Lung (tissue), 12 donors: ENCODE data around the gene ANK3. TPM values are rescaled to one million over a fixed set of nuclear protein-coding genes. Genes with fewer than 3 reads are reported as not detected.

ENCODE experiments used
- ATAC-seq: fragments of 200-7000 bp; cut with Tn5 transposase; one replicate; pipeline ENCODE4 v1.9.1; 2020; ENCODE audit warnings: moderate number of reproducible peaks; ENCODE audit not compliant: insufficient read depth, low FRiP score
- DNase-seq, 3 donors: peaks; one replicate each; pipeline ENCODE4 v3.0.0-alpha.2; 2013 to 2017
- H3K27ac ChIP-seq, 2 donors: one replicate each; pipeline ENCODE4 v1.5.1; 2013; ENCODE audit warnings: mild to moderate bottlenecking in 2 of 2, moderate library complexity in 2 of 2, control low read depth in 1 of 2, inconsistent platforms in 1 of 2, low read depth in 1 of 2, low read length in 1 of 2
- H3K27me3 ChIP-seq, 3 donors: one replicate each; pipeline ENCODE4 v1.5.1; 2013; ENCODE audit warnings: low read length in 2 of 3; ENCODE audit not compliant: control insufficient read depth in 3 of 3, insufficient read depth in 3 of 3
- H3K36me3 ChIP-seq, 4 donors: one replicate each; pipeline ENCODE4 v1.5.1; 2013; ENCODE audit warnings: low read length in 4 of 4, mild to moderate bottlenecking in 1 of 4, moderate library complexity in 1 of 4; ENCODE audit not compliant: control insufficient read depth in 4 of 4, insufficient read depth in 4 of 4
- H3K4me1 ChIP-seq, 5 donors: one replicate each; pipeline ENCODE4 v1.5.1; 2013; ENCODE audit warnings: low read length in 5 of 5, mild to moderate bottlenecking in 2 of 5, moderate library complexity in 1 of 5; ENCODE audit not compliant: control insufficient read depth in 5 of 5, insufficient read depth in 5 of 5
- H3K4me3 ChIP-seq: one replicate; pipeline ENCODE4 v1.5.1; 2013; ENCODE audit warnings: mild to moderate bottlenecking, control low read depth, moderate library complexity
- H3K9ac ChIP-seq, 2 donors: one replicate each; pipeline ENCODE4 v1.5.1; 2013; ENCODE audit warnings: low read length in 2 of 2, control low read depth in 1 of 2; ENCODE audit not compliant: insufficient read depth in 1 of 2
- H3K9me3 ChIP-seq, 4 donors: one replicate each; pipeline ENCODE4 v1.5.1; 2013; ENCODE audit warnings: low read length in 3 of 4, mild to moderate bottlenecking in 1 of 4, moderate library complexity in 1 of 4; ENCODE audit not compliant: control insufficient read depth in 4 of 4, insufficient read depth in 3 of 4
- CTCF ChIP-seq: IDR thresholded peaks from 2 replicates; pipeline ENCODE4 v1.5.1; 2012; ENCODE audit warnings: mild to moderate bottlenecking; ENCODE audit errors: control extremely low read depth, extremely low read depth
- WGBS, 2 donors: extraction: QIAGEN DNeasy Blood & Tissue Kit; methylation state at CpG; one replicate each; pipeline ENCODE4 v1.1.7; 2013; 5-methylcytosine and 5-hydroxymethylcytosine counted together
- polyA plus RNA-seq, 2 donors: library from polyadenylated mRNA; stranded (reverse); fragments of 200-250 nt; gene quantifications; one replicate each; pipeline ENCODE4 v1.2.1, GENCODE V29; 2013
- total RNA-seq, 2 donors: library from RNA; depleted of rRNA in 1 of 2; stranded (reverse); fragments of >200 nt in 1 of 2; gene quantifications; one replicate each; pipeline ENCODE4 v1.2.1, GENCODE V29; 2014 to 2021
- donor health status: control.
- donor health status: control.
- donor health status: Bipolar disorder and iron deficiency.
- donor health status: healthy.
- donor health status: DM: yes; HTN: yes; CAD: no.

The ANK3 gene
- total and polyA plus RNA-seq, 4 donors: 10.4 to 96.0 (median 46.4) TPM

GRCh38 chr10:60413306-60414012 lies 23.8 kb upstream of the ANK3 start:
- ATAC-seq: no peak

GRCh38 chr10:60410970-60411369 lies 21.3 kb upstream of the ANK3 start:
- no peaks in the 10 kb centered on the region for H3K4me1 ChIP-seq
- DNase-seq (no peak), ATAC-seq (no peak)
- no peak overlapping the region for H3K9ac ChIP-seq
- TF ChIP-seq CTCF: no peak
- no peaks in the 10 kb centered on the region for H3K27me3 ChIP-seq
- 90 to 93% methylated on average over 3 of the region's 3 CpGs for WGBS, 2 donors
- H3K9me3 ChIP-seq: no peaks in the 10 kb centered on the region
- no peaks in the 10 kb centered on the region for H3K36me3 ChIP-seq
- H3K27ac ChIP-seq: no peak overlapping the region
- no peak overlapping the region for H3K4me3 ChIP-seq

More at GRCh38 chr10:60413306-60414012, 23.8 kb upstream of the ANK3 start:
- no peak for TF ChIP-seq CTCF
- H3K27me3 ChIP-seq: no peaks in the 10 kb centered on the region
- DNase-seq: no peak
- H3K27ac ChIP-seq: no peak overlapping the region
- no peak overlapping the region for H3K4me3 ChIP-seq
- WGBS, 2 donors: 83 to 89% methylated on average over 2 of the region's 2 CpGs
- no peaks in the 10 kb centered on the region for H3K9me3 ChIP-seq
- no peak overlapping the region for H3K9ac ChIP-seq
- H3K36me3 ChIP-seq: no peaks in the 10 kb centered on the region
- H3K4me1 ChIP-seq: no peaks in the 10 kb centered on the region

- no peaks in the 10 kb centered on the region for H3K4me1 ChIP-seq
- H3K27me3 ChIP-seq: no peaks in the 10 kb centered on the region
- DNase-seq (no peak), ATAC-seq (no peak)
- H3K9ac ChIP-seq: no peak overlapping the region
- no peak overlapping the region for H3K4me3 ChIP-seq
- H3K27ac ChIP-seq: no peak overlapping the region
- no peak for TF ChIP-seq CTCF
- no peaks in the 10 kb centered on the region for H3K36me3 ChIP-seq
- 97 to 100% methylated on average over 2 of the region's 2 CpGs for WGBS, 2 donors
- no peaks in the 10 kb centered on the region for H3K9me3 ChIP-seq
Measured at GRCh38 chr10:60409202-60409601, 19.5 kb upstream of the ANK3 start.

GRCh38 chr10:60406182-60406581 lies 16.5 kb upstream of the ANK3 start:
- no peak for TF ChIP-seq CTCF
- ATAC-seq (no peak), DNase-seq (no peak)
- Histone ChIP-seq H3K4me1 (no peaks in the 10 kb centered on the region), H3K27ac (no peak overlapping the region), H3K27me3 (no peaks in the 10 kb centered on the region), H3K4me3 (no peak overlapping the region), H3K36me3 (no peaks in the 10 kb centered on the region), H3K9me3 (no peaks in the 10 kb centered on the region), H3K9ac (no peak overlapping the region)
- WGBS, 2 donors: 84% methylated on average over 3 of the region's 3 CpGs
